Non-pigmented ciliary epithelial cell (primary cell): ENCODE measurements around the gene LRRC3.

Experiments used
- DNase-seq: peaks from one replicate; pipeline ENCODE4 v3.0.0-alpha.2; 2010; ENCODE audit warnings: low read depth

The LRRC3 gene

GRCh38 chr21:44456915-44457736 lies 1.8 kb downstream of the LRRC3 start:
- DNase-seq, result no peak

- DNase-seq, result no peak
Observed at GRCh38 chr21:44458971-44459711, 3.8 kb downstream of the LRRC3 start.

- no peak for DNase-seq
Observed at GRCh38 chr21:44459712-44460440, 4.6 kb downstream of the LRRC3 start.

- no peak for DNase-seq
Observed at GRCh38 chr21:44460441-44460755, 5.1 kb downstream of the LRRC3 start.

GRCh38 chr21:44461005-44461404 lies 5.7 kb downstream of the LRRC3 start:
- no peak for DNase-seq

GRCh38 chr21:44461464-44462001 lies 6.2 kb downstream of the LRRC3 start:
- DNase-seq, result no peak

- DNase-seq, result no peak
Observed at GRCh38 chr21:44462086-44462833, 7.0 kb downstream of the LRRC3 start.

- DNase-seq, result no peak
Observed at GRCh38 chr21:44462834-44463200, 7.5 kb downstream of the LRRC3 start.

GRCh38 chr21:44463724-44464123 lies 8.4 kb downstream of the LRRC3 start:
- no peak for DNase-seq

GRCh38 chr21:44464351-44464750 lies 9.0 kb downstream of the LRRC3 start:
- no peak for DNase-seq

- DNase-seq, result no peak
Observed at GRCh38 chr21:44466351-44466954, 11.1 kb downstream of the LRRC3 start.

- no peak for DNase-seq
Observed at GRCh38 chr21:44466996-44467858, 11.9 kb downstream of the LRRC3 start.

- no peak for DNase-seq
Observed at GRCh38 chr21:44467859-44468195, 12.5 kb downstream of the LRRC3 start.

- DNase-seq, result no peak
Observed at GRCh38 chr21:44471341-44471740, 16.0 kb downstream of the LRRC3 start.

- no peak for DNase-seq
Observed at GRCh38 chr21:44471996-44472395, 16.7 kb downstream of the LRRC3 start.

- DNase-seq, result no peak
Observed at GRCh38 chr21:44473915-44474555, 18.7 kb downstream of the LRRC3 start.

GRCh38 chr21:44475266-44475845 lies 20.0 kb downstream of the LRRC3 start:
- DNase-seq, result no peak

- DNase-seq, result no peak
Observed at GRCh38 chr21:44477131-44477530, 21.8 kb downstream of the LRRC3 start.

GRCh38 chr21:44477712-44478111 lies 22.4 kb downstream of the LRRC3 start:
- no peak for DNase-seq
